Measurements from ENCODE around the gene LRRN1.

Gene LRRN1

DNA sequence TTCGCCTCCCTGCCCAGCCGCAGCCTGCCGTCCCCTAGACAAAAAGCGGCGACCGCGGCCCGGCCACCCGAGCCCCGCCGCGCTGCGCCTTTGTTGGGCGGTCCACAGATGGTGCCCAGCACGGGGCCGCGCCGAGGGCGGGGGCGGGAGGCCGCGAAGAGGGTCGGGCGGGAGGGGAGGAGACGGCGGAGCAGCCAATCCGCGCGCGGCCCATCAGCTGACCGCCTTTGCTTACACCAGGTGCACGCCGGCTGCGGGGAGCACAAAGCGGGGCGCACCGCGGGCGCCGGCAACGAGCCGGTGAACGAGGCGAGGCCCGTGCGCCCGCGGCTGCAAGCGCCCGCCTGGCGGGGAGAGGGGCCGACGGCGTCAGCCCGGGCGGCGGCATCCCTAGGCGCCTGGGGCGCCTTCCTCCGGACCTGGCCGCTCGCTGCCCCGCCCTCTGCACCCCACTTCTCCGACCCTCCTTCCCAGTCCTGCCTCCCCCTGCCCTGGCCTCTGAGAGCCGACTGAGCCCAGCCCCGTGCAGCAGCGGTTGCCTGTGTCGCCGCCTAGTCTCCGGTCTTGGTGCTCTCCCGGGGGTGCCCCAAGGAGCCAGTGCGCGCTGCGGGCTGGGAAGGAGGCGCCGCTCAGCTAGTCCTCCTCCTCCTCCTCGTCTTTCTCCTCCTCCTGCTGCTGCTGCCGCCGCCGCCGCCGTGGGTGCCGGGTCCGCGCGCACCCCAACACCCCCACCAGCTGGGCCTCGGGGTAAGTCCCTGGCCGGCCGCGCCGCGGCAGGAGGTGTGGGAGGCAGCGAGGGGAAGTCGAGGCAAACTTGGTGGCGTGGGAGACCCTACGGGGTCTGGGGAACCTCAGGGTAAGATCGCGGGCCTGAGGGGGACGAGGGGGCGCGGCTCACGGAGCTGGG, at the start of gene LRRN1:
Gene LRRN1 (plus strand): TSS at position 259 of the 907 bp plus-strand sequence. CDS start 45,211 bp downstream, outside the sequence.
- DNase-seq, result peak; percentile 53

DNA sequence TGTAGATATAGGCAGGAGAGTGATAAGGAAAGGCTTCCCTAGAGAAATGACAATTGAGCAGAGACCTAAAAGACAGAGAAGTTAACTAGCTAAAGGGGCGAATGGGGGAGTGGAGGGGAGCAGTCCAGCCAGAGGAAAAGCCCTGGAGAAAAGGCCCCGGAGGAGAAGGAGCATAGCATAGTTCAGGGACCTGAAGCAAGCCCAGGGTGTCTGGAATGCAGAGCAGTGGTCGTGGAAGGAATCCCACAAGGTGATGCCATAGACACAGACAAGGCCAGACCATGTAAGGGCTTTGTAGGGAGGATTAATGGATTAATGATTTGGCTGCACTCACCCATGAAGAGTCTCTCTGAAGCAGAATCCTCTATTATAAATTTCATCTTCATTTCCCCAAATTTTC, 45.8 kb upstream of the LRRN1 start:
- DNase-seq, result no peak

DNA sequence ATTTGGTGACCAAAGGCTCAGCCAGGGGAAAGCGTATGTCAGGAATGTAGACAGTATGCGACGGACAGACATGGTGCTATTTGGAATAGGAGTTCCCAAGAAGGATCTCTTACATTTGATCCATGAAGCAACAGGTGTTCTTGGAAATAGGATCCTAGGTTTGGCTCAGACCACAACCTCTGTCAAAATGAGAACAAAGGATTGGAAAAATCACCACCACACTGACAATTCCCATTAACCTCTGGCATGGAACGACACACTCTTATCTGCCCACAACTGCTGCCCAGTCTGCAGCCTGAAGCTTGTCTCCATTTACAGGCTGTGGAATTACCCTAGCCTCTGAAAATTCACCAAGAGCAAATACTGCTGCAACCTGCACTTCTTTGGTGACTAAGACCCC, 33.6 kb upstream of the LRRN1 start:
- DNase-seq, result no peak

DNA sequence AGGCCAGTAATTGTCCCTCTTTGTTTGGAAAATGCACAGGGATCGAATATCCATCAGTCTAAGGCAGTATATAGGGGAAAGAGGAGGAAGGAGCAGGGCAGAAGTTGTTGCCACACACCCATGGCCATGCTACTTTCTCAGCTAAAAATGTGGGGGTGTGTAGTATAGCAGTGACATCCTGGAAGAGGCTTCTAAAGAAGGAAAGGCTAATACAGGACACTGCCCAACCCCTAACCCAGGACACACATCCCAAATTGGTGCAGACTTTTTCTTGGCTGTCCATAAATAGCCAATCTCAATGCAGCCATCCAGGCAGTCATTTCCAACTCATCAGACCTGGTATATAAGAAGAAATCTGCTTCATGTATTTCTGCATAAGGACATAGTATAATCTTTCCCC, 33.1 kb upstream of the LRRN1 start:
- DNase-seq, result no peak

DNA sequence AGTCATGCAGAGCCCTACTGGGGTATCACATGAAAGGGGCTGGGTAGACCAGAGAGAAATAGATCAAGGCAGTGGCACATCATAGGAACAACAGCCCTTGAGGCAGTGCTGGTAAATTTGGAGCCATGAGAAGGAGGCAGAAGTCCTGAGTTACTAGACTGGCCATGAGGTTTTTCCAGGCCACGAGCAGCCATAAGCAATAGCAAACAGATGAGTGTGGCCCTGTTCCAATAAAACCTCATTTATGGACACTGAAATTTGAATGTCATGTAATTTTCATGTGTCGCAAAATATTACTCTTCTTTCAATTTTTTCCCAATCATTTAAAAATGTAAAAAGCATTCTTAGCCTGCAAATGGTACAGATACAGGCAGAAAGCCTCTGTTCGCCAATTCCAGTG, 28.1 kb upstream of the LRRN1 start:
- DNase-seq, result no peak

DNA sequence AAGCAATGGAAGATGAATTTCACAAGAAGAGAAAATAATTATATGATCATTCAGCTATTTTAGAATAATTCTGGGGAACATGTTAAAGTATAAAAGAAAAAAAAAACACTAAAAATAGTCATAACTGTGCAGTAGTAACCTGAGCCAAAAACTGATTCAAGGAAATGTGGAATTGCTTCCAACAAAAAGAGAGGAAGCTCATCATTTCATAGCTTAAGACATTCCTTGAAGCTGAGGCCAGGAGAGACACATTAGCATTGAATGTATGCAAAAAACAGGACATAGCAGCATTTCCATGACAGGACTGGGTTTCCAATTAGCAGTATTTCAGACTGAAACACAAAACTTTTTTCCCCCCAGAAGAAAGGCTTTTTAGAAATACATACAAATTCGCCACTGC, 27.7 kb upstream of the LRRN1 start:
- no peak for DNase-seq

DNA sequence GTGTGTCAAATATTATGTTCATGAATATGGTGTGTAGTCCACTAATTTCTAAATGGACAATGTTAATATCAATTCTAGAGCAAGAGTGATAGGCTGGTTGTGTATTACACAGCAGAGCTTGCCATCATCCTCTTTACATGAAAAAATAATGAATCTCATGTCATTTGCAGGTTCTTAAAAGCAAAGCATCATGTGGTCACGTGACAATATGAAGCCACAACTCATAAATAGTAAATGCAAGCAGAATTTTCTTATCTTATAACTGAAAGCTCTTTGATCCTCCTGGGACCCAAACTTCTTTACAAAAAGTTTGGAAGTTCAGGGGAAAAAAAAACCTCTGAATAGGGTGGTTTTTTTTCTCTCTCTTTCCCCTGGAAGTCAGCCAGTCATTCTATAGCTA, 26.9 kb upstream of the LRRN1 start:
- DNase-seq, result no peak

DNA sequence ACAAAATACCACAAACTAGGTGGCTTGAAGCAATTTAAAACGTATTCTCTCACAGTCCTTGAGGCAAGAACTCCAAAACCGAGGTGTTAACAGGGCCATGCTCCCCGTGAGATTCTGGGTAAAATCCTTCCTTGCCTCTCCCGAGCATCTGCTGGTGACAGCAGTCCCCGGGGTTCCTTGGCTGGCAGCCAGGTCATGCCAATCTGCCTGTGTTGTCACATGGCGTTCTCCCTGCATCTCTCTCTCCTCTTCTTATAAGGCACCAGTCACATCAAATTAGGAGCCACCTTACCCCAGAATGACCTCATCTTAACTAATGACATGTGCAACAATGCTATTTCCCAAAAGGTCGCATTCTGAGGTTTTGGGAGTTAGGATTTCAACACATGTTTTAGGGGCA, 26.3 kb upstream of the LRRN1 start:
- no peak for DNase-seq

DNA sequence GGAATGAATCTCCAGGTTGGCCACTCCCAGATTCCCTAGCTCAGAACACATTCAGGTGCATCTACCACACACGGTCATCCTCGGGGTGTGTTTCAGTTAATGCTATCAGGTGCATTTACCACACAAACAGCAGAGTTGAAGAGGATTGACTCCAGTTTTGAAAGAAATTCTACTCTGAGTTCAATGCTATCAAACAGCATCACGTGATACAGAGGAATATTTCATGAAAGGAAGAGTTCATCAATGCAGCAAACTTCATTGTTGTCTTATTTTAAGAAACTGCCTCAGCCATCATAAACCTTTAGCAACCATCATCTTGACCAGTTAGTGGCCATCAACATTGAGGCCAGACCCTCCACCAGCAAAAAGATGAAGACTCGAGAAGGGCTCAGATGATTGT, 22.6 kb upstream of the LRRN1 start:
- DNase-seq, result no peak

DNA sequence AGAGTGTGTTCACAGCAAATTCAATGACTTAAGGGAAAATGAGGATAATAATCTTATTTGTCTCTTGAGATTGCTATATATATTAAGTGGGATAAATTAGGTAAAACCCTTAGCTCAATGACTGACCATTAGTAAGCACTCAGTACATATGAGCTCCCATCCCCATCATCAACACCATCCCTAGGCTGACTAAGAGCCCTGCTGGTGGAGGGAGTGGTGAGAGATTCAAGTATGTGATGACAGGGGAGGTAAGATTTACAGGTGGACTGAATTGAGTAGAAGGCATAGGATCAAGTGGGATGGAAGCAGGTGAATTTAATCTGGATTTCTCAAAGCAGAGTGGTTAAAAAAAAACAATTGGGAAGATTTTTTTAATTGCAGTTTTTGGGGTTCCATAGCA, 21.0 kb upstream of the LRRN1 start:
- no peak for DNase-seq

DNA sequence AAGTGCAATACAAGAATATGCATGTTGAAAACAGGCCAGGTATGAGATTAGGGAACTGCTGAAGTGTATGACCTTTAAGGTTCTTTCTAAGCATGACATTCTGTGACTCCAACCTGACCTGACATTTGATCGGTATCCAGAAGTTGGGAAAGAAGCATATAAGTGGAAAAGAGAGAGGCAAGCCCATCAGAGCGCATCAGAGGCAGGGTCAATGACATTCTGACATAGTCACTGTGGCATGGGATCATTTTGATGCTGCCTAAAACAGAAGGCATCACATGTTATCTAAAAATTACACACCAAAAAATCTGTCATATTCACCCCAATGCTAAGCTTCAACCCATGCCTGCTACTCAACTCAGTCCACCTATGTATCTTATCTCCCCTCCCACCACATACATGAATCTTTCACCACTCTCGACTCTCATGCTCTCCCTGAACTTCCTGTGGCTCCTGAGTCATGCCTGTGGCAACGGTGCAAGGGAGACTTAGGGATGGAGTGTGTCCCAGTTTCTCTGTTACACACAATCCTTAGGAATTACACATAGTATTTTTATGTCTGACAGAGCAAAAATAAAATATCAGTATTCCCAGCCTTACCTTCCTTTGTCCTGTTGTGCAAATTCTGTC, 20.5 kb upstream of the LRRN1 start:
- DNase-seq, result no peak

DNA sequence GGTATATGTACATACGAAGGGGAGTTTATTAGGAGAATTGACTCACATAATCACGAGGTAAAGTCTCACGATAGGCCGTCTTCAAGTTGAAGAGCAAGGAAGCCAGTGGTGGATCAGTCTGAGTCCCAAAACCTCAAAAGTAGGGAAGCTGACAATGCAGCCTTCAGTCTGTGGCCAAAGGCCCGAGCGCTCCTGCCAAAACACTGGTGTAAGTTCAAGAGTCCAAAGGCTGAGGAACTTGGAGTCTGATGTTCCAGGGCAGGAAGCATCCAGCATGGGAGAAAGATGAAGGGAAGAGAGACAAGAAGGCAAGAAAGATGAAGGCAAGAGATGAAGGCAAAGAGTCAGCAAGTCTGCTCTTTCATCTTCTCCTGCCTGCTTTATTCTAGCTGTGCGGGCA, 16.8 kb upstream of the LRRN1 start:
- no peak for DNase-seq

DNA sequence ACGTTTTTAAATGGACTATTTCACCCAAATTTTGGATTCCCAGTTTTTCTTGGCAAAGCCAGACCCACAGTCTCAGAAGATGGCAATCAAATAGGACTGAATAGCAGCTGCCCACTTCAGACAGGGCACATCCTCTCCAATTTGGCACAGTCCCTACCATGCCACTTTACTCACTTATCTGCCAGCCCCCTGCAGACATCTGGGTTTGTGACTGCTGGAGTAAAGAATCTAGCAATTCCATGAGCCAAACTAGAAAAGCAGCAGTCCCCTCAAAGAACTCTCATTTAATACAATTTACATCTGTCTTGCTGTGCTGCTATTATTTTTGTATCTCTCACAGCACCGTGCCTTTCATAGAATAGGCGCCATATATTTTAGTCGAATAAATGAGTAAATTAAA, 16.0 kb upstream of the LRRN1 start:
- no peak for DNase-seq

DNA sequence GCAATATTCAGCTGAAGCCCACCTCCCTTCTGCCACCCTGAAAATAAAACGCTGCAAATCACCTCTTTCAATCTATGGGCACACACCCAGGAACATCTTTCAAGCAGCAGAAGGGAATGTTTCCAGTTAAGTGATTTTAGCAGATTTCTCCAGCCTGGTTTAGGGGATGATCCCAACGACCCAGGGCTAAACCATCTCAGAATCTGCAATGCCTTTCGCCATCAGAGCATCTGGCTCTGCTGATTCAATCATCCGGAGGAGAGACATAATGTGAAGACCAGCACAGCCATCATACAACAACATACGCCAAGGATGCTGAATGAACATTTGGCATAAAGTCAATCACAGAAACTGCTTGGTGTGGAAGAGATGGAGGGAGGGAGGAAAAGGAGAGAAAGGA, 15.5 kb upstream of the LRRN1 start:
- no peak for DNase-seq

DNA sequence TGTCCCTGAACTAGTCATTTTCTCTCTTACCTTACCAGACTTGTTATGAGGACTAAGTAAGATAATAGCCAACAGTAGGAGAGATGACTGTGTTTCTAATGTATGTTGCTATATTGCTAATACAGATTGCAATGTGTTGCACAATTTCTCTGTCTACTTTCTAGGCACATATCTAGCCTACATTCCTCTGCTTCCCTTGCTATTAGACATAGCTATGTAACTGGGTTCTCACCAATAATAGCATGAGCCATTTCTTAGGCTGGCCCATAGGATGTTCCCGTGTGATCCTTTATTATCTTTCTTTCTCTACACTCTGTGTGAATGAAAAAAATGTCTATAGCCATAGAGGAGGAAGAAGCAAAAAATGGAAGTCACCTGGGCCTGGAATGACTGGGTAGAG, 6.8 kb upstream of the LRRN1 start:
- no peak for DNase-seq

DNA sequence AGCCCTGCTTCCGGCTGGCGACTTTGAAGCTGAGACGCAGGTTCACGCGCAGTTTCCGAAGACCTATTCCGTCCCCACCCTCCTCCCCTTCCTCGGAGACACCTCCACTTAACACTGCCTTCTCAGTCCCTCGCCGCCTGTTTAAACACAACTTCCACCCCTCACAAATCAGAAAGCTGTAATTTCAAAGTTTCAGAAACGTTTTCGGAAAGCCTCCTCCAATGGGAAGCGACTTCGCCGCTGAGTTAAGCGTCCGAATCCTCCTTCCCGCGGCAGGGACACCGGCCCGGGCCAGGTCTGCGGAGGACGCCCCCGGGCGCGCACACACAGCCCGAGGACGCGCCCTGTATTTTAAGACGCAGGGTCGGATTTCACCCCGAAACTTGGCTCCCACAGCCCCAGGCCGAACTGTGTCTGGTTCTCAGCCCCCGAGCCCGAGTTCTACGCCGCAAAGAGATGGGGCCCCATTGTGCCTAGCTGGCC, 559 bp upstream of the LRRN1 start:
- DNase-seq, result peak; percentile 41

DNA sequence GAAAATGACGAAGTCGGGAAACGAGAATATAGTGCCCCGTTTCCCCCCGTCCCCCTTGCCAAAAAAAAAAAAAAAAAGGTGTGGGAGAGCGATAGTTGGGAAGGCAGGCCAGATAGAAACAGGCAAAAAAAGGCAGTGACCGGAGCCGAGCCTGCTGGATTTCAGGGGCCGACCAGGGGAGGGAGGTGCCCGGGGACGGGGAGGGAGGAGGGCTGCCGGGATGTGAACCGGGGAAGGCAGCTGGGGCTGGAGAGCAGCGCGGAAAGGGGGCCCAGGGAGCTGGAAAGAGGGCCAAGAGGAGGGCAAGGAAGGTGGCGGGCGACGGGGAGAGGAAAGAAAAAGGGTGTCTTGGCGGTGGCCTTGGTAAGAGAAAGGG, 837 bp downstream of the LRRN1 start:
- no peak for DNase-seq

DNA sequence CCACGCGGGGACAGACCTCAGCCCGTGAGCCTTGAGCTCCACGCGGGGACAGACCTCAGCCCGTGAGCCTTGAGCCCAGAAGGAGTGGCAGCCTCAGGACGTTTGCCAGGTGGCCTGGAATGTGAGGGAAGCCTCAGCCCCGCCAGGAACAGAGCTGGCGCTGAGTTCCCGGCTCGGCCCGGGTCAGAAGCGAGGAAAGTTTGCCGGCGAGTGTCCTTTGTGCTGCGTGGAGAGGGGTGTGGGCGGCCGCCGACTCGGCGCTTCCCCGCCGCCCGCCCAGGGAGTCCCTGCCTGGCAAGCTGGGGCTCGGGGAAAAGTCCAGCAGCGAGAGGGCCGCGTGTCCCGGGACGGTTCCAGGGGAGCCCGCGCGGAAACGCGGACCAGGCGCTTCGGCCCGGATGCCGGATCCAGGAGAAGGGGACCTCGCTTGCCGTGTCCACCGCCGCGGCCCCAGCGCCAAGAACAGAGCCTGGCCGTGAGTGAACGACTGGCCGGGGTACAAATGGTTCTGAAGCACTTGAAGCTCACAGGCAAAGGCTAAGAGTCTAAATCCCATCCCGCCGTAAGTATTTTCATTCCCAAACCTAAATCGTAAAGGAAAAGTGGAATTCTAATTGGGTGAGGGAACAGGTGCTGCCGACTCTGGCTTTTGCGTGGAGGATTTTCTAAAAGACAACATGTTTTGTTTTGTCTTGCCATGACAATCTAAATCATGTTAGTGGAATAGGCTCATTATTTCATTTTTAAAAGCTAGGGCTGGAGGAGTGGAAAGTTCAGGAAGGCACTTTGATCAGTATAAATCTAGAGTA, 1.7 kb downstream of the LRRN1 start:
- no peak for DNase-seq

DNA sequence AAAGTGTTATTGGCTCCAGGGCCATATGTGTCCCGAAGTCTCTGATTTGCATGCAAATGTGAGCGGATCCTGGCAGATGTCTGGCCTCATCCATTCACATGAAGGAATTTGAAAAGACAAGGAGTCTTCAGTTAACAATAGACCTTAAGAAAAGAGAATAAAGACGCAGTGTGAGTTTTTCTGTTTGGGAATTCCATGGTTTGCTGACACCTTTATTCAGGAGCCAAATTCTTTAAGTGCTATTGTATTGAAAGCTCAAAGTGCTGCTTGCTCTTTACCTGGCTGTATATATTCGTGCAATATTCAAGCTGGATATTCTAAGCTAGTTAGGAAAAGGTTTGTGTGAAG, 2.2 kb downstream of the LRRN1 start:
- DNase-seq, result no peak

DNA sequence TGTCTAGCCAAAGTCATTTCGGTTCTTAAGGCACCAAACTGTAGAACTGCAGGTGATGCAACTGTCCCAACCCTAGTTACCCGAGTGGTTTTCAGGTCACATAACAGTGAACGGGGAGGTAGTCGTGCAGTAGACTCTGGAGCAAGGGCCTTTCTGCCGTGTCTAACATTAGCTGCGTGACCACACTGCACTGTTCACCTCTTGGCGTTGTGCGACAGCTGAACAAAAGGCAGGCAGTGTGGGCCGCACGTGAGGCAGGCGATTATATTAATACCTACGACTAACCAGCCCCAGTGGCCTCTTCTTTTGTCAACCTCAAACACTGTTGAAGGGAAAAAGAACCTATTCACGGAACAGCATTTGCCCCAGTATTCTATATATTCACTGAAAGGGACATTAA, 2.8 kb downstream of the LRRN1 start:
- DNase-seq, result no peak

DNA sequence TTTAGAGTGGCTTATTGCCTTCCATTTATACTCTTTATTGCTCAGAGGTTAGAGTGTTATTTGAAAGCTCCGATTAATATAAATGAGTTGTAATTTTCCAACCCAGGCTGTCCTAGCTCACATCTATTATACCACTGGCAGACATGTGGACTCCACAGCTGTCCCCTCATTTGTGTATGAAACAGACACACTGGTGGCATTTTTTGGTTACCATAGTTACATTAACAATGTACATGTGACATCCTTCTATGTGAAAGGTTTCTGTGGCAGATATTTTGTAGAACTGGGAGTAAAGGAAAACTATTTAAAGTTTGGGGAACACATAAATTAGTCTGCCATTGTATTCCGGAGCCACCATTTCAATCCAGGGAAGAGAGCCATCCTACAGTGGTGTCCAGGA, 5.3 kb downstream of the LRRN1 start:
- no peak for DNase-seq

DNA sequence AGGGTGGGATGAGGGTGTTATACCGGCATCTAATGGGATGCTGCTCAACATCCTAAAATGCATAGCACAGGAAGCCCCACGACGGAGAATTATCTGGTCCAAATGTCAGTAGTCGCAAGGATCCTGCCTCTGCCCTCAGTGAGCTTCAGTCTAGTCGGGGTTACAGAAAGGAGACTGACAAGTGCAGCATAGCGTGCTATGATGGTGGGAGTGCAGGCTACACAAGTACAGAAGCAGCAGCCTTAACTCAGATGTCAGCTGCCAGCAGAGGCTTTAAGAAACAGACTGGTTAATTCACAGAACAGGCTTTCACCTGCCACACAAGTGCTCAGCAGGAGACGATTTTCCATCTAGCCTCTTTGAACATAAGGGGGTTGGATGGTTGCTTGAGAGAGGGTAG, 6.9 kb downstream of the LRRN1 start:
- no peak for DNase-seq

DNA sequence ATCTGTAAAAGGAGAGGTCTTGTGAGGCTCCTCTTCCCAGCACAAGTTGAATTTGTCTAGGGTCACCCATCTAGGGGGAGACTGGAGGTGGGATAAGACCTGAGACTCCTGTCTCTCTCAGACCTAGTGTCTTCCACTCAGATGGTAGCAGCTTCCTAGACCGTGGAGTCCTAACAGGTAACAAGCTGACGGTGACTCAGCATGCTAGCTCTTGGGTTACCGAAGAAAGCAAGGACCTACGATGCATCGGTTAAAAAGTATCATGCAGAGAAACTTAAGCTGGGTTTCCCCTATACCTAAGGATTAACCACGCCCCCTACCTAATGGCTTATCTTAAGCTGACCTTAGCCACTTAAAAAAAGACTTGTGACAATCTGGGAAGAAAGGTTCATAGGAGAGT, 7.6 kb downstream of the LRRN1 start:
- DNase-seq, result no peak

DNA sequence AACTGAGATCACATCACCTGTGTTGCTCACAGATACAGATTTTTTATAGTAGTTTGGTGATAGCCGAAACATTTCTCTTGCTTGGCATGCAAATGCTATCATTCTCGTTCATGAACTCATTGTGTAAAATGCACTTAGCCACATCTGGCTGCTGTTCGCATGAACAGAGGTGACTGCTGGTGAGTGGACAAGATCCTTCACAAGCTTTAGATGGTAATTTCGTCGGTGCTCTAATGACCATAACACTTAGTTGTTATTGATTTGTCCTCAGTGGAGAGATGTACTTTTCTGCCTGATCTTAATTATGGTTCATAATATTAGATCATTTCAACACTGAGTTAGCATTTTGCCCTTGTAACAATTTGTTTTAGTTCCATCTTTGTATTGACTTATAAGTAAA, 13.8 kb downstream of the LRRN1 start:
- no peak for DNase-seq
